Endodermal cell (in vitro differentiated cells): ENCODE data around the gene TRIO. TPM values are rescaled to one million over a fixed set of nuclear protein-coding genes. Genes with fewer than 3 reads are reported as not detected.

Source experiments
- DNase-seq: peaks from one replicate; pipeline ENCODE4 v3.0.0-alpha.2; 2017
- H3K27ac ChIP-seq: 2 replicates; pipeline ENCODE4 v1.5.1; 2013; ENCODE audit warnings: mild to moderate bottlenecking, low read depth, low read length, moderate library complexity
- H3K27me3 ChIP-seq: 2 replicates; pipeline ENCODE4 v1.6.1; 2013; ENCODE audit warnings: mild to moderate bottlenecking, low read length, moderate library complexity; ENCODE audit not compliant: insufficient read depth, control insufficient read depth, poor library complexity, severe bottlenecking
- H3K36me3 ChIP-seq: 2 replicates; pipeline ENCODE4 v1.7.0; 2013; ENCODE audit warnings: mild to moderate bottlenecking, low read length, moderate library complexity; ENCODE audit not compliant: control insufficient read depth, insufficient read depth
- H3K4me1 ChIP-seq: one replicate; pipeline ENCODE4 v1.7.0; 2013; ENCODE audit warnings: low read length; ENCODE audit not compliant: control insufficient read depth, insufficient read depth
- H3K4me3 ChIP-seq: 2 replicates; pipeline ENCODE4 v1.5.1; 2013; ENCODE audit warnings: mild to moderate bottlenecking, low read length, moderate library complexity
- H3K9ac ChIP-seq: 2 replicates; pipeline ENCODE4 v1.6.1; 2013; ENCODE audit warnings: mild to moderate bottlenecking, low read length, moderate library complexity; ENCODE audit not compliant: poor library complexity, severe bottlenecking; ENCODE audit errors: extremely low read depth
- H3K9me3 ChIP-seq: 2 replicates; pipeline ENCODE4 v1.6.1; 2013; ENCODE audit warnings: mild to moderate bottlenecking, low read length, moderate library complexity; ENCODE audit not compliant: control insufficient read depth
- H3K27ac Mint-ChIP-seq: 2 replicates; pipeline ENCODE4 v1.8.0; 2020; ENCODE audit warnings: mixed read lengths
- H3K27me3 Mint-ChIP-seq: 2 replicates; pipeline ENCODE4 v1.8.0; 2021; ENCODE audit warnings: mild to moderate bottlenecking, mixed read lengths; ENCODE audit not compliant: insufficient read depth
- H3K36me3 Mint-ChIP-seq: 2 replicates; pipeline ENCODE4 v1.8.0; 2020; ENCODE audit warnings: low read depth, mixed read lengths
- H3K4me1 Mint-ChIP-seq: 2 replicates; pipeline ENCODE4 v1.8.0; 2020; ENCODE audit warnings: mixed read lengths
- H3K4me3 Mint-ChIP-seq: 2 replicates; pipeline ENCODE4 v1.8.0; 2020; ENCODE audit warnings: mild to moderate bottlenecking, moderate library complexity, mixed read lengths
- H3K9me3 Mint-ChIP-seq: 2 replicates; pipeline ENCODE4 v1.8.0; 2020; ENCODE audit warnings: mild to moderate bottlenecking, mixed read lengths
- WGBS, 2 experiments: methylation state at CpG; one replicate each; pipeline versions ENCODE4 v1.1.5 to v1.1.7; 2013; ENCODE audit warnings: missing lambda C conversion rate in 2 of 2, mixed read lengths in 1 of 2; ENCODE audit not compliant: insufficient coverage in 1 of 2, insufficient read length in 1 of 2; 5-methylcytosine and 5-hydroxymethylcytosine counted together
- total RNA-seq, 2 donors: library from RNA; stranded (reverse); fragmentation: NEBNext Ultra II Directional in 1 of 2; extraction: Animal tissue kit (Norgen Biotek cat#: 25700) in 1 of 2; gene quantifications; 2 replicates in 1 of 2; 3 replicates in 1 of 2; pipeline ENCODE4 v1.2.1, GENCODE V29; 2021
- TF ChIP-seq, protein P1 (sequence below): fragments of 200-600 bp; sonication (generic); conservative IDR thresholded peaks from 2 replicates; pipeline ENCODE4 v1.5.0; 2021; ENCODE audit warnings: antibody characterized with exemption, mild to moderate bottlenecking

Gene TRIO
- total RNA-seq, 2 donors from 2014 or later = 88.3 to 109 TPM

DNA sequence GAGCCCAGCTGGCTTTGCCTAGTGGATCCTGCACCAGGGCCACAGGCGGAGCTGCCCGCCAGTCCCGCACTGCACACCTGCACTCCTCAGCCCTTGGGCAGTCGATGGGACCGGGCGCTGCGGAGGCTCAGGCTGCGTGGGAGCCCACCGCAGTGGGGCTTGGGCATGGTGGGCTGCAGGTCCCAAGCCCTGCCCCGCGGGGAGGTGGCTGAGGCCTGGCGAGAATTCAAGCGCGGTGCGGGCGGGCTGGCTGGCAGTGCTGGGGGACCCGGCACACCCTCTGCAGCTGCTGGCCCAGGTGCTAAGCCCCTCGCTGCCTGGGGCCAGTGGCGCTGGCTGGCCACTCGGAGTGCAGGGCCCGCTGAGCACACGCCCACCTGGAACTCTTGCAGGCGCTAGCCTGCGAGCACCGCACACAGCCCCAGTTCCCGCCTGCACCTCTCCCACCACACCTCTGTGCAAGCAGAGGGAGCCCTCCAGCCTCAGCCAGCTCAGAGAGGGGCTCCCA lies 312.7 kb downstream of the TRIO start:
- H3K4me3 Mint-ChIP-seq = no peak overlapping the region
- no peak overlapping the region for H3K9ac ChIP-seq
- H3K9me3 ChIP-seq = peaks cover 11% of the 10 kb centered on the region
- H3K4me1 ChIP-seq = no peaks in the 10 kb centered on the region
- 95 to 97% methylated on average over 17 to 26 of the region's 26 CpGs for WGBS, 2 experiments
- peaks cover 9% of the 10 kb centered on the region for H3K4me1 Mint-ChIP-seq
- H3K36me3 Mint-ChIP-seq = peaks cover 40% of the 10 kb centered on the region
- peaks cover 19% of the 10 kb centered on the region for H3K9me3 Mint-ChIP-seq
- no peak for DNase-seq
- H3K27ac ChIP-seq = no peak overlapping the region
- H3K27ac Mint-ChIP-seq = no peak overlapping the region
- TF ChIP-seq, protein P1, sequence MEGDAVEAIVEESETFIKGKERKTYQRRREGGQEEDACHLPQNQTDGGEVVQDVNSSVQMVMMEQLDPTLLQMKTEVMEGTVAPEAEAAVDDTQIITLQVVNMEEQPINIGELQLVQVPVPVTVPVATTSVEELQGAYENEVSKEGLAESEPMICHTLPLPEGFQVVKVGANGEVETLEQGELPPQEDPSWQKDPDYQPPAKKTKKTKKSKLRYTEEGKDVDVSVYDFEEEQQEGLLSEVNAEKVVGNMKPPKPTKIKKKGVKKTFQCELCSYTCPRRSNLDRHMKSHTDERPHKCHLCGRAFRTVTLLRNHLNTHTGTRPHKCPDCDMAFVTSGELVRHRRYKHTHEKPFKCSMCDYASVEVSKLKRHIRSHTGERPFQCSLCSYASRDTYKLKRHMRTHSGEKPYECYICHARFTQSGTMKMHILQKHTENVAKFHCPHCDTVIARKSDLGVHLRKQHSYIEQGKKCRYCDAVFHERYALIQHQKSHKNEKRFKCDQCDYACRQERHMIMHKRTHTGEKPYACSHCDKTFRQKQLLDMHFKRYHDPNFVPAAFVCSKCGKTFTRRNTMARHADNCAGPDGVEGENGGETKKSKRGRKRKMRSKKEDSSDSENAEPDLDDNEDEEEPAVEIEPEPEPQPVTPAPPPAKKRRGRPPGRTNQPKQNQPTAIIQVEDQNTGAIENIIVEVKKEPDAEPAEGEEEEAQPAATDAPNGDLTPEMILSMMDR = no peak
- no peak overlapping the region for H3K4me3 ChIP-seq
- H3K27me3 ChIP-seq = no peaks in the 10 kb centered on the region
- no peaks in the 10 kb centered on the region for H3K27me3 Mint-ChIP-seq
- peaks cover 21% of the 10 kb centered on the region for H3K36me3 ChIP-seq

DNA sequence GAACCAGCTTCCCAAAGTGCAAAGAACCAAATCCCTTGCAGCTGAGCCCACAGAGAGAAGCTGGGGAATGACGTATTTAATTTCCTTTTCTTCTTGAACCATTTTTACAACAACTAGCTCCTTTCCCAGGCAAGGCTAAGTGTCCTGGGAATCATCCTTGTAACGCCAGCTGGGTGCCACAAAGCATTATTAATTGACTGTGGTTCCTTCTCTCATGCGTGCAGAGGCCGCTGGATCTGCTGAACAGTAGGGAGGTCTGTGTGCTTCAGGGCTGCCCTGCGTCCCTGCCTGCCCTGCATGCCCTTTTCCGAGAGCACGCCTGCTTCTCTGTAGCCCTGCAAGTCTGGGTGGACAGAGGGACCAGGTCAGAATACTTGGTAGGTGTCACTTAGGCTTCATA lies 314.3 kb downstream of the TRIO start:
- no peaks in the 10 kb centered on the region for H3K27me3 ChIP-seq
- TF ChIP-seq, protein P1 = no peak
- Mint-ChIP-seq H3K9me3 (peaks cover 19% of the 10 kb centered on the region), H3K27ac (no peak overlapping the region), H3K27me3 (no peaks in the 10 kb centered on the region), H3K36me3 (peaks cover 46% of the 10 kb centered on the region), H3K4me1 (peaks cover 5% of the 10 kb centered on the region), H3K4me3 (no peak overlapping the region)
- peaks cover 37% of the 10 kb centered on the region for H3K36me3 ChIP-seq
- H3K9ac ChIP-seq = no peak overlapping the region
- H3K4me3 ChIP-seq = no peak overlapping the region
- no peaks in the 10 kb centered on the region for H3K4me1 ChIP-seq
- peak overlapping the region; percentile 50 for H3K27ac ChIP-seq
- DNase-seq = no peak
- peaks cover 11% of the 10 kb centered on the region for H3K9me3 ChIP-seq
- 47 to 89% methylated on average over 2 to 7 of the region's 7 CpGs for WGBS, 2 experiments

DNA sequence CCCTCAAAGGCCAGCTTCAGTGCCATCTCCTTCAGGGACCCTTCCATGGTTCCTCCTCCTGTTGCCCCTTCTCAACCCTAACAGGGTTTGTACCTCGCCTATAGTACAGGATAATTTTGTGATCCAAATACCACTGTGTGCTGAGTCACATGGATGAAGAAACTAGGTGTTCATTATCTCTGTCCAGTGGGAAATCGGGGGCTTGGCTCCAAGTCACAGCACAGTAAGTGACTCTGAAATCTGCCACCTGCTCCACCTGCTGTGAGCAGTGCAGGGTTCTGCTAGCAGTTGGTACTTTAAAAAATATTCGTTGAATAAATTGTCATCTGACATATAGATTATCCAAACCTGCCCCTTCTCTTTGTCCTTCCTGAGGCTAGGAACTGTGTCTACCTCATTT lies 315.3 kb downstream of the TRIO start:
- Mint-ChIP-seq H3K27ac (no peak overlapping the region), H3K27me3 (no peaks in the 10 kb centered on the region), H3K9me3 (peaks cover 19% of the 10 kb centered on the region), H3K4me1 (peaks cover 4% of the 10 kb centered on the region), H3K36me3 (peaks cover 48% of the 10 kb centered on the region), H3K4me3 (no peak overlapping the region)
- Histone ChIP-seq H3K27ac (no peak overlapping the region), H3K27me3 (no peaks in the 10 kb centered on the region), H3K4me3 (no peak overlapping the region), H3K9ac (no peak overlapping the region), H3K9me3 (peaks cover 11% of the 10 kb centered on the region), H3K36me3 (peaks cover 46% of the 10 kb centered on the region), H3K4me1 (no peaks in the 10 kb centered on the region)
- 84 to 87% methylated on average over 3 of the region's 3 CpGs for WGBS, 2 experiments
- DNase-seq = no peak
- TF ChIP-seq, protein P1 = no peak
